ENCODE measurements around the gene SPTBN4. TPM values are rescaled to one million over a fixed set of nuclear protein-coding genes. Genes with fewer than 3 reads are reported as not detected.

Gene SPTBN4
- total and polyA plus RNA-seq, 2 experiments from 2014 or later, result 0.67 to 1.3 TPM

GRCh38 chr19:40571831-40572495 is 105.2 kb downstream of the SPTBN4 start:
- Histone ChIP-seq H3K4me2 (no peak overlapping the region), H3K4me3 (no peak overlapping the region), H3K79me2 (no peaks in the 10 kb centered on the region), H4K20me1 (ENCODE audit: insufficient read depth, poor library complexity, severe bottlenecking) (no peaks in the 10 kb centered on the region), H3K27me3 (peaks cover 27% of the 10 kb centered on the region), H3K36me3 (replicated peaks; ENCODE audit: insufficient read depth, low read depth) (no peaks in the 10 kb centered on the region), H3K9me3 (ENCODE audit: low read depth) (no peaks in the 10 kb centered on the region), H3K4me1 (ENCODE audit: insufficient read depth) (no peaks in the 10 kb centered on the region), H2AFZ (no peak overlapping the region), H3K27ac (no peak overlapping the region), H3K9me2 (replicated peaks; ENCODE audit: insufficient read depth) (no peaks in the 10 kb centered on the region)
- 83% methylated on average over 10 of the region's 10 CpGs for WGBS (ENCODE audit: low lambda C conversion rate, missing lambda C conversion rate)
- DNase-seq (ENCODE audit: low spot score), result no peak
- TF ChIP-seq CTCF (IDR thresholded peaks at IDR 0.05; ENCODE audit: poor library complexity) (no peak), EZH2phosphoT487 (IDR thresholded peaks at IDR 0.05; ENCODE audit: low read depth, severe bottlenecking, unreplicated experiment) (no peak), EZH2 (IDR thresholded peaks at IDR 0.05; ENCODE audit: borderline replicate concordance) (no peak)

- 82% methylated on average over 18 of the region's 18 CpGs for WGBS (ENCODE audit: low lambda C conversion rate, missing lambda C conversion rate)
- H2AFZ ChIP-seq, result no peak overlapping the region
- H3K4me2 ChIP-seq, result no peak overlapping the region
Measured at GRCh38 chr19:40575326-40575725, 108.5 kb downstream of the SPTBN4 start.

GRCh38 chr19:40576151-40576584 is 109.4 kb downstream of the SPTBN4 start:
- Histone ChIP-seq H3K9me3 (ENCODE audit: low read depth) (no peaks in the 10 kb centered on the region), H3K27me3 (no peaks in the 10 kb centered on the region), H3K36me3 (replicated peaks; ENCODE audit: insufficient read depth, low read depth) (no peaks in the 10 kb centered on the region), H3K79me2 (no peaks in the 10 kb centered on the region), H3K4me1 (ENCODE audit: insufficient read depth) (no peaks in the 10 kb centered on the region), H4K20me1 (ENCODE audit: insufficient read depth, poor library complexity, severe bottlenecking) (no peaks in the 10 kb centered on the region), H3K4me3 (peak overlapping the region; percentile 63), H3K4me2 (peak overlapping the region; percentile 87), H3K9me2 (replicated peaks; ENCODE audit: insufficient read depth) (no peaks in the 10 kb centered on the region), H3K27ac (no peak overlapping the region), H2AFZ (peak overlapping the region; percentile 77)
- 8% methylated on average over 11 of the region's 22 CpGs for WGBS (ENCODE audit: low lambda C conversion rate, missing lambda C conversion rate)
- TF ChIP-seq EZH2 (IDR thresholded peaks at IDR 0.05; ENCODE audit: borderline replicate concordance), result no peak
- no peak for TF ChIP-seq CTCF (IDR thresholded peaks at IDR 0.05; ENCODE audit: poor library complexity)
- TF ChIP-seq EZH2phosphoT487 (IDR thresholded peaks at IDR 0.05; ENCODE audit: low read depth, severe bottlenecking, unreplicated experiment), result no peak
- DNase-seq (ENCODE audit: low spot score), result no peak

More at GRCh38 chr19:40575326-40575725, 108.5 kb downstream of the SPTBN4 start:
- Histone ChIP-seq H4K20me1 (ENCODE audit: insufficient read depth, poor library complexity, severe bottlenecking) (no peaks in the 10 kb centered on the region), H3K27ac (no peak overlapping the region), H3K4me1 (ENCODE audit: insufficient read depth) (no peaks in the 10 kb centered on the region), H3K27me3 (no peaks in the 10 kb centered on the region), H3K9me3 (ENCODE audit: low read depth) (no peaks in the 10 kb centered on the region), H3K36me3 (replicated peaks; ENCODE audit: insufficient read depth, low read depth) (no peaks in the 10 kb centered on the region), H3K4me3 (no peak overlapping the region), H3K9me2 (replicated peaks; ENCODE audit: insufficient read depth) (no peaks in the 10 kb centered on the region), H3K79me2 (no peaks in the 10 kb centered on the region)
- TF ChIP-seq CTCF (IDR thresholded peaks at IDR 0.05; ENCODE audit: poor library complexity), result no peak
- TF ChIP-seq EZH2phosphoT487 (IDR thresholded peaks at IDR 0.05; ENCODE audit: low read depth, severe bottlenecking, unreplicated experiment), result no peak
- TF ChIP-seq EZH2 (IDR thresholded peaks at IDR 0.05; ENCODE audit: borderline replicate concordance), result no peak
- no peak for DNase-seq (ENCODE audit: low spot score)
